Measurements from ENCODE around the gene ASZ1.

- TF ChIP-seq POLR2AphosphoS5 (IDR thresholded peaks at IDR 0.05) (no peak), CTCF (IDR thresholded peaks at IDR 0.05) (no peak), POLR2A (IDR thresholded peaks at IDR 0.05) (no peak)
Observed at GRCh38 chr7:117322741-117323304, 104.5 kb downstream of the ASZ1 start, which contains the start of gene WNT2.

Measured in sigmoid colon (tissue), 4 donors.